IPS DF 6.9 (cell line): ENCODE measurements around the gene FNTB.

Source experiments
- DNase-seq: peaks from one replicate; pipeline ENCODE4 v3.0.0-alpha.2; 2013; ENCODE audit warnings: low read depth, low spot score
- H3K27ac ChIP-seq: one replicate; pipeline ENCODE4 v1.5.1; 2013; ENCODE audit warnings: low read length, control low read depth
- H3K27me3 ChIP-seq: 2 replicates; pipeline ENCODE4 v1.6.1; 2013; ENCODE audit warnings: mild to moderate bottlenecking, low read length; ENCODE audit not compliant: control insufficient read depth, insufficient read depth
- H3K36me3 ChIP-seq: 2 replicates; pipeline ENCODE4 v1.6.1; 2013; ENCODE audit warnings: low read length; ENCODE audit not compliant: control insufficient read depth, insufficient read depth
- H3K4me1 ChIP-seq: 2 replicates; pipeline ENCODE4 v1.6.1; 2013; ENCODE audit warnings: low read length; ENCODE audit not compliant: control insufficient read depth, insufficient read depth
- H3K4me3 ChIP-seq: 2 replicates; pipeline ENCODE4 v1.5.1; 2013; ENCODE audit warnings: mild to moderate bottlenecking, low read length
- H3K9me3 ChIP-seq: 2 replicates; pipeline ENCODE4 v1.6.1; 2013; ENCODE audit warnings: low read length, inconsistent platforms; ENCODE audit not compliant: control insufficient read depth, insufficient read depth
- WGBS: extraction: QIAGEN DNeasy Blood & Tissue Kit; methylation state at CpG from one replicate; pipeline ENCODE4 v1.1.7; 2013; ENCODE audit warnings: mixed read lengths, missing lambda C conversion rate; ENCODE audit not compliant: insufficient read length, insufficient coverage; 5-methylcytosine and 5-hydroxymethylcytosine counted together

Gene FNTB

DNA sequence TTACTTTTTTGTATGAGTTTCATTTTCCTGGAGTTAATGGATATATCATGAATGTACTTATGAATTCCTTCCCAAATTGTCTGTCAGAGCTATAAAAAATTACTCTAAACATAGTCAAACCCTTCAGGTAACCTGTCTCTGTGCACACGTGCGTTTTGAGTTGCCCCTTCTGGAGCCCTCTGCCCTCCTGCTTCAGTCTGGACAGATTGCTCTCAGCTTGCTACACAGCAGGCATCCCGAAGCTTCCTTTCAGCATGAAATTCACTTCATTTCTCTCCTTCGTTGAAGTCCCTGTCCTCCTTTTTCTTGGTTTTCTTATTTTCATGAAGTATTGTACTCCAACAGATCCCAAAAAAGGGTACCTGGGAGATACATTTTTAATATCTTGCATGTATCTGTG is 47.3 kb downstream of the FNTB start:
- DNase-seq: no peak
- Histone ChIP-seq H3K36me3 (peaks cover 2% of the 10 kb centered on the region; the same call in 1 of the 2 replicates), H3K9me3 (no peaks in the 10 kb centered on the region), H3K4me3 (no peak overlapping the region), H3K27me3 (no peaks in the 10 kb centered on the region), H3K27ac (no peak overlapping the region), H3K4me1 (no peaks in the 10 kb centered on the region)
- WGBS: no CpG with 5 or more reads among the region's 4 CpGs

GRCh38 chr14:65035049-65035448 is 48.4 kb downstream of the FNTB start:
- no peaks in the 10 kb centered on the region for H3K4me1 ChIP-seq
- no peak for DNase-seq
- H3K27ac ChIP-seq: no peak overlapping the region
- H3K9me3 ChIP-seq: no peaks in the 10 kb centered on the region
- WGBS: no CpG with 5 or more reads among the region's 4 CpGs
- H3K27me3 ChIP-seq: no peaks in the 10 kb centered on the region
- H3K36me3 ChIP-seq: peaks cover 2% of the 10 kb centered on the region; the same call in 1 of the 2 replicates
- H3K4me3 ChIP-seq: no peak overlapping the region

DNA sequence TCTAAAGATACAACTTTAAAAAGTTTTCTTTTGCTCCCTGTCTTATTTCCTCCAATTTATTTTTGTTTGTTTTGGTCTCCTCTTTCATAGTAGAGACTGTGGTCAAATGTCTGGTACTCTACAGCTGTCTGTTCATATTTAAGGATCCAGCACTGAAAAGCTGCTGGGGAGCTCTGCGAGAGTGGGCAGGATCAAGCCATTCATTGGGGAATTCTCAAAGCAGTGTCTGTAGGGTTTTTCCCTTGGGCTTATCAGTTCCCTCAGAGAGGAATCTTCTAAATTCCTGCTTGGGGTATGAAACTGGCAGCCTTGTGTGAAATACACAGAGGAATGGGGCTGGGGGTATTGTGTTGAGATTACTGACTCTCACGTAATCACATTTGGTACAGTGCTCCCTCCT is 52.3 kb downstream of the FNTB start:
- H3K27me3 ChIP-seq: no peaks in the 10 kb centered on the region
- WGBS: no CpG with 5 or more reads among the region's 2 CpGs
- no peak overlapping the region for H3K27ac ChIP-seq
- no peaks in the 10 kb centered on the region; the same call in 1 of the 2 replicates for H3K36me3 ChIP-seq
- H3K9me3 ChIP-seq: no peaks in the 10 kb centered on the region
- no peak overlapping the region for H3K4me3 ChIP-seq
- H3K4me1 ChIP-seq: no peaks in the 10 kb centered on the region
- no peak for DNase-seq

DNA sequence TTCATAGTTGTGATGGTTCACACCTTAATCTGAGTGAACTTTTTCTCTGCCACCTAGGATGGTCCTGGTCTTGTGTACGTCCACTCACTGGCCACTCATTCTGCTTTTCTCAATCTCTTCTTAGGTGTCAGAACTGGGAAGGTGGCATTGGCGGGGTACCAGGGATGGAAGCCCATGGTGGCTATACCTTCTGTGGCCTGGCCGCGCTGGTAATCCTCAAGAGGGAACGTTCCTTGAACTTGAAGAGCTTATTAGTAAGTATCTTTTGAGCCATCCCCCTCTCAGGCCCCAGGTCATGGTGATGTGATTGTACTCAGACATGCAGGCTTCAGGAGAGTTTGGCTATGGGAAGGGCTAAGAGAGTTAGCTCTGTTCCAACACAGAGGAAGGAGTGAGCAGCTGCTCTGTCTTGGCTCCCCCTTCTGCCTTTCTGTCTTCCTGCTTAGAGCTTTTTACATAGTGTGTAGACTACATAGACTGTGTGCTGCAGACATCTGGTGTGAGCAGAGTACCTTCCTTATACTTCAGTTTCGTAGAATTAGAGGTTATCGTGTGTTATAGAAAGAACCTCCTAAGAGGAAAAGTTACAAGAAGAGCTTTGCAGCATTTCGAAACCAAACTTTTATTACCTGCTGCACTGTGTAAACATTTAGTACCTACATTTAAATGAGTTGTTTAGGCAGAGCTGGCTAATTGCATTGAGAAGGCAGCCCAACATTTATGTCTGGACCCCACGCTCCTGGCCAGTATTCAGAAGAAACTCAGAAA is 54.2 kb downstream of the FNTB start:
- Histone ChIP-seq H3K27ac (no peak overlapping the region), H3K4me3 (no peak overlapping the region), H3K9me3 (no peaks in the 10 kb centered on the region), H3K27me3 (no peaks in the 10 kb centered on the region), H3K4me1 (no peaks in the 10 kb centered on the region), H3K36me3 (no peaks in the 10 kb centered on the region; the same call in 1 of the 2 replicates)
- DNase-seq: no peak
- WGBS: no CpG with 5 or more reads among the region's 9 CpGs

DNA sequence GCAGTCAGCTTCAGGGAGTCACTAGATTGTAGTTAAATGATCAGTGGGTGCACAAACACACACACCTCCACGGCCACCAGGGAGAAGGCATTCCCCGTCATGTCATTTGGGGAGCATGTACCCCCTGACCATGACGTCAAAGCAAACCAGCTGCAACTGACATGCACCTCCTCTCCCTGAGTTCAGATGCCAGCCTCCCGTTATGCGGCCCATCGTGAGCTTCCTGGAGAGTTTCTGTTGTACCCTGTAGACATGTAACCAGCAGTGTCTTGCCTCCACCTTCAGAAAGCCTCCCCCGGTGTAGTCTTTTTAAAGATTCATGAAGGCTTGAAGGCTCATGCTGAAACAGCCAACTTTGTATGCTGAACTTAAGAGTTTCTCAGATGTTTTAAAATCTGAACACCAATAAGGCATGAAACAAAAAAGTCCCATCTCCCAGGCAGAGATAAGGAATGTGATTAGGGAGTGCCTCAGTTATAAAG is 54.8 kb downstream of the FNTB start:
- no peaks in the 10 kb centered on the region for H3K27me3 ChIP-seq
- no peaks in the 10 kb centered on the region for H3K9me3 ChIP-seq
- H3K4me3 ChIP-seq: no peak overlapping the region
- no CpG with 5 or more reads among the region's 7 CpGs for WGBS
- H3K4me1 ChIP-seq: no peaks in the 10 kb centered on the region
- H3K36me3 ChIP-seq: no peaks in the 10 kb centered on the region; the same call in 1 of the 2 replicates
- no peak overlapping the region for H3K27ac ChIP-seq
- no peak for DNase-seq

- no peaks in the 10 kb centered on the region for H3K4me1 ChIP-seq
- no peak for DNase-seq
- no peaks in the 10 kb centered on the region; the same call in 1 of the 2 replicates for H3K36me3 ChIP-seq
- WGBS: no CpG with 5 or more reads among the region's 3 CpGs
- no peaks in the 10 kb centered on the region for H3K27me3 ChIP-seq
- H3K27ac ChIP-seq: no peak overlapping the region
- no peaks in the 10 kb centered on the region for H3K9me3 ChIP-seq
- no peak overlapping the region for H3K4me3 ChIP-seq
These were observed 55.6 kb downstream of the FNTB start for GRCh38 chr14:65042296-65042695.

- Histone ChIP-seq H3K27me3 (no peaks in the 10 kb centered on the region), H3K9me3 (no peaks in the 10 kb centered on the region), H3K36me3 (no peaks in the 10 kb centered on the region; the same call in 1 of the 2 replicates), H3K4me3 (no peak overlapping the region), H3K4me1 (no peaks in the 10 kb centered on the region), H3K27ac (no peak overlapping the region)
- no CpG with 5 or more reads among the region's 8 CpGs for WGBS
- no peak for DNase-seq
These were observed 56.2 kb downstream of the FNTB start for GRCh38 chr14:65042731-65043372.

DNA sequence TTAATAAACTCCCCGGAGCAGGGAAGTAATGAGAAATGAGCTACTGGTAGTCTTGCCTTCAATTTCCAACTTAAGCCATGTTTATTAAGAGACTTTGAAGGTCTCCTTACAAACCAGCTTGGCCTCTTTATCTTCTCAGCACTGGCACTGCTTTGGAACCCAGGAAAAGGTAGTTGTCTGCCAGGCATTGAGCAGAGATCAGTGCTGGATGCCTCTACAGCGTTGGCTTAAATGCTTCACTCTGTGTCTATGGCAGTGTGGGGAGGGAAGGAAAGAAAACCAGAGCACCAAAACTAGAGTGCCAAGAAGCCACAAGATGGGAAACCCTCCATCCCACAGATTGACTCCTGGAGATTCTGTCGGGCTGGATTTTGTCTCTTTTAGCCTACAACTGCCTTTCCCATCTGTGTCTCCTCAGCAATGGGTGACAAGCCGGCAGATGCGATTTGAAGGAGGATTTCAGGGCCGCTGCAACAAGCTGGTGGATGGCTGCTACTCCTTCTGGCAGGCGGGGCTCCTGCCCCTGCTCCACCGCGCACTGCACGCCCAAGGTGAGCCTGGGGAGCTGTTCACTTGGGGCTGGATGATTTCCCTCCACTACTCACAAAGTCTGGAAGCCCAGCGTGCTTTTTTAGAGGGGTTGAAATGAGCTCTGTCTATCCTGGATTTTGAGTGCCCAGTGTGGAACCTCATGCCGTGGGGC is 57.3 kb downstream of the FNTB start:
- H3K4me1 ChIP-seq: no peaks in the 10 kb centered on the region
- no peaks in the 10 kb centered on the region for H3K27me3 ChIP-seq
- H3K9me3 ChIP-seq: no peaks in the 10 kb centered on the region
- WGBS: no CpG with 5 or more reads among the region's 12 CpGs
- no peak for DNase-seq
- H3K27ac ChIP-seq: no peak overlapping the region
- no peak overlapping the region for H3K4me3 ChIP-seq
- H3K36me3 ChIP-seq: no peaks in the 10 kb centered on the region; the same call in 1 of the 2 replicates

DNA sequence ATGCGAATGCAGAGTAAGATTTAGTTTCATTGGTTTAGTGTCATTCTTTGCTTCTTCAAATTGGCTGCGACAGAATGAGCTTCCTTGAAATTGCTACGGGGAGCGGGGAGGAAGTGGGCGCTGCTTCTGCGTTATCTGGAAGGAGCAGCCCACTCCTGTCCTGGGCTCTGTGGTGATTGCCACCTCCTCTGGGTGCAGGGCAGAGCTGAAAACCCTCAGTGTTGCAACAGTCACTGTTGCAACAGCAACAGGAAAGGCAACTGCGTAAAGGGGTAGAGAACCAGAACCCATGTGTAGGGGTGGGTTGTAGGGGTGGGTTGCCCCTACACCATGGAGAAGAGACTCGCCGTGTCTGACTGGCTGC is 57.9 kb downstream of the FNTB start:
- Histone ChIP-seq H3K4me3 (no peak overlapping the region), H3K27me3 (no peaks in the 10 kb centered on the region), H3K4me1 (no peaks in the 10 kb centered on the region), H3K27ac (no peak overlapping the region), H3K36me3 (no peaks in the 10 kb centered on the region; the same call in 1 of the 2 replicates), H3K9me3 (no peaks in the 10 kb centered on the region)
- no CpG with 5 or more reads among the region's 9 CpGs for WGBS
- no peak for DNase-seq

DNA sequence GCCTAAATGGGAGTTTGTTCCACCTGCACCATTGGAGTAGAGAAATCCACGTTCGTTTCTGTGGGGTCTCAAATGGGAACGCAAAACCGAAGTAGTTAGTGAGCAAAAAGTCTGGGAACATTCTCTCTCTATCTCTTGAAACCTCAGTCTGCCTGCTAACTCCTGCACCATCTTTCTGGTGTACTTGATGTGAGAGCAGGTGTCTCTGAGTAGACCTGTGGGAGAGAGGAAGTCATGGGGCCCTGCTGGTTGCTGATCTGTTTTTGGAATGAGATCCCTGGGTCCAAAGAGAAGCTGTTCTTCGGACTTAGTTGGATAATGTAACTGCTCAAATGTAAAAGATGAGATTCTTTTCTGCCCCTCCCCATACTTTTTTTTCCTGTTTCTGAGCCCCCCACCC is 58.3 kb downstream of the FNTB start:
- no CpG with 5 or more reads among the region's 5 CpGs for WGBS
- H3K27ac ChIP-seq: no peak overlapping the region
- H3K4me1 ChIP-seq: no peaks in the 10 kb centered on the region
- no peaks in the 10 kb centered on the region; the same call in 1 of the 2 replicates for H3K36me3 ChIP-seq
- no peak for DNase-seq
- no peak overlapping the region for H3K4me3 ChIP-seq
- no peaks in the 10 kb centered on the region for H3K9me3 ChIP-seq
- no peaks in the 10 kb centered on the region for H3K27me3 ChIP-seq
